ENCODE results near the gene ADM. TPM values are rescaled to one million over a fixed set of nuclear protein-coding genes. Genes with fewer than 3 reads are reported as not detected.
A peak's percentile ranks its signal among the peaks of the same experiment; 100 is the strongest.

ADM gene
- total RNA-seq, 2 experiments from 2014 or later, result 1.5 to 1.8 TPM

DNA sequence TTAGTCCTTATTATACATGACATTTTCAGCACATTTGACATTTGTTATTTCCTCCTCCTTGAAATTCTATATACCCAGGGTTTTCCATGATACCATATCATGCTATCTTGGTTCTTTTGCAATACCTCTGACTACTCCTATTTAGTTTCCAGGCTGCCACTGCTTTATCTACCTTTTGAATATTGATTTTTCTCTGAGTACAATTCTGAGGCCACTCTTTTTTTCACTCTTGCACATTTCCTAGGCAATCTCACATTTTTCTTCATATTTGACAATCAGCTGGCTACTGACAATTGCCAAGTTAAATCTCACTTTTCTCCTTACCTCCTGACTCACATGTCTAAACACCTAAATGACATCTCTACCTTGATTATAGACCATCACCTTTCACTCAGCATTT is 22.8 kb upstream of the ADM start:
- H3K9me3 Mint-ChIP-seq, result no peaks in the 10 kb centered on the region
- intact Hi-C loops (cut with DNase I, micrococcal nuclease), result no loop called here
- TF ChIP-seq, protein P1, sequence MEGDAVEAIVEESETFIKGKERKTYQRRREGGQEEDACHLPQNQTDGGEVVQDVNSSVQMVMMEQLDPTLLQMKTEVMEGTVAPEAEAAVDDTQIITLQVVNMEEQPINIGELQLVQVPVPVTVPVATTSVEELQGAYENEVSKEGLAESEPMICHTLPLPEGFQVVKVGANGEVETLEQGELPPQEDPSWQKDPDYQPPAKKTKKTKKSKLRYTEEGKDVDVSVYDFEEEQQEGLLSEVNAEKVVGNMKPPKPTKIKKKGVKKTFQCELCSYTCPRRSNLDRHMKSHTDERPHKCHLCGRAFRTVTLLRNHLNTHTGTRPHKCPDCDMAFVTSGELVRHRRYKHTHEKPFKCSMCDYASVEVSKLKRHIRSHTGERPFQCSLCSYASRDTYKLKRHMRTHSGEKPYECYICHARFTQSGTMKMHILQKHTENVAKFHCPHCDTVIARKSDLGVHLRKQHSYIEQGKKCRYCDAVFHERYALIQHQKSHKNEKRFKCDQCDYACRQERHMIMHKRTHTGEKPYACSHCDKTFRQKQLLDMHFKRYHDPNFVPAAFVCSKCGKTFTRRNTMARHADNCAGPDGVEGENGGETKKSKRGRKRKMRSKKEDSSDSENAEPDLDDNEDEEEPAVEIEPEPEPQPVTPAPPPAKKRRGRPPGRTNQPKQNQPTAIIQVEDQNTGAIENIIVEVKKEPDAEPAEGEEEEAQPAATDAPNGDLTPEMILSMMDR (IDR thresholded peaks at IDR 0.05), result no peak
- no peaks in the 10 kb centered on the region for H3K9me3 ChIP-seq (ENCODE audit: control insufficient read depth in 1 of 2, insufficient read depth in 1 of 2, low read length in 2 of 2)
- H3K4me1 Mint-ChIP-seq (ENCODE audit: low read depth), result no peaks in the 10 kb centered on the region
- H3K27ac ChIP-seq (ENCODE audit: low read depth in 1 of 2, low read length in 2 of 2), result no peak overlapping the region
- CTCF ChIA-PET, result no interaction called here
- DNase-seq (no peak), ATAC-seq (ENCODE audit: poor library complexity) (no peak)
- H3K4me3 ChIP-seq (ENCODE audit: low read length), result no peak overlapping the region
- no peaks in the 10 kb centered on the region for H3K27me3 Mint-ChIP-seq
- H3K27me3 ChIP-seq (ENCODE audit: control insufficient read depth in 1 of 2, insufficient read depth in 2 of 2, low read length in 2 of 2), result no peaks in the 10 kb centered on the region
- no peak overlapping the region for H3K4me3 Mint-ChIP-seq
- no peak overlapping the region for H3K27ac Mint-ChIP-seq
- no peaks in the 10 kb centered on the region for H3K36me3 Mint-ChIP-seq (ENCODE audit: low read depth)
- no peaks in the 10 kb centered on the region for H3K4me1 ChIP-seq (ENCODE audit: insufficient read depth, low read length)
- POLR2A ChIA-PET, result no interaction called here
- no peaks in the 10 kb centered on the region for H3K36me3 ChIP-seq (ENCODE audit: insufficient read depth, low read length)

DNA sequence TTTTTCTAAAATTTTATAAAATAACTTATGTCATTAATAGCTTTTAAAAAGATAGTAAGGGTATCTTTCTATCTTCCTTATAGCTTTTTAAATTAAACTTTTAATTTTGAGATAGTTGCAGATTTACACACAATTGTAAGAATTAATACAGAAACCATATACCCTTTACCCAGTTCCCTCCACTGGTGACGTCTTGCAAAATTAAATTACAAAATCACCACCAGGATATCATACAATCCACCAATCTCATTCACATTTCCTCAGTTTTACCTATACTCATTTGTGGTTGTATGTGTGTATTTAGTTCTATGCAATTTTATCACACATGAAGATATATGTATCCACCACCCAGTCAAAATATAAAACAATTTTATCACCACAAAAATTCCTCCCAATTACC is 20.9 kb upstream of the ADM start:
- no peak overlapping the region for H3K27ac Mint-ChIP-seq
- no peak overlapping the region for H3K4me3 Mint-ChIP-seq
- TF ChIP-seq, protein P1 (IDR thresholded peaks at IDR 0.05), result no peak
- DNase-seq (no peak), ATAC-seq (ENCODE audit: poor library complexity) (no peak)
- intact Hi-C loops (cut with DNase I, micrococcal nuclease), result no loop called here
- Histone ChIP-seq H3K27me3 (ENCODE audit: control insufficient read depth in 1 of 2, insufficient read depth in 2 of 2, low read length in 2 of 2) (no peaks in the 10 kb centered on the region), H3K4me3 (ENCODE audit: low read length) (no peak overlapping the region), H3K9me3 (ENCODE audit: control insufficient read depth in 1 of 2, insufficient read depth in 1 of 2, low read length in 2 of 2) (no peaks in the 10 kb centered on the region), H3K4me1 (ENCODE audit: insufficient read depth, low read length) (no peaks in the 10 kb centered on the region), H3K36me3 (ENCODE audit: insufficient read depth, low read length) (no peaks in the 10 kb centered on the region), H3K27ac (ENCODE audit: low read depth in 1 of 2, low read length in 2 of 2) (no peak overlapping the region)
- no peaks in the 10 kb centered on the region for H3K27me3 Mint-ChIP-seq
- ChIA-PET CTCF (interaction anchor here (1.4 to 1.8 kb wide), 2 partner anchors 24 to 76 kb away, joined by 4 read pairs; no protein-coding TSS in a partner anchor), POLR2A (interaction anchor here (1.2 kb wide), 1 partner anchor 21 kb away, joined by 3 read pairs; the partner anchor contains the start of gene ADM)
- H3K36me3 Mint-ChIP-seq (ENCODE audit: low read depth), result no peaks in the 10 kb centered on the region
- H3K9me3 Mint-ChIP-seq, result no peaks in the 10 kb centered on the region
- H3K4me1 Mint-ChIP-seq (ENCODE audit: low read depth), result no peaks in the 10 kb centered on the region

DNA sequence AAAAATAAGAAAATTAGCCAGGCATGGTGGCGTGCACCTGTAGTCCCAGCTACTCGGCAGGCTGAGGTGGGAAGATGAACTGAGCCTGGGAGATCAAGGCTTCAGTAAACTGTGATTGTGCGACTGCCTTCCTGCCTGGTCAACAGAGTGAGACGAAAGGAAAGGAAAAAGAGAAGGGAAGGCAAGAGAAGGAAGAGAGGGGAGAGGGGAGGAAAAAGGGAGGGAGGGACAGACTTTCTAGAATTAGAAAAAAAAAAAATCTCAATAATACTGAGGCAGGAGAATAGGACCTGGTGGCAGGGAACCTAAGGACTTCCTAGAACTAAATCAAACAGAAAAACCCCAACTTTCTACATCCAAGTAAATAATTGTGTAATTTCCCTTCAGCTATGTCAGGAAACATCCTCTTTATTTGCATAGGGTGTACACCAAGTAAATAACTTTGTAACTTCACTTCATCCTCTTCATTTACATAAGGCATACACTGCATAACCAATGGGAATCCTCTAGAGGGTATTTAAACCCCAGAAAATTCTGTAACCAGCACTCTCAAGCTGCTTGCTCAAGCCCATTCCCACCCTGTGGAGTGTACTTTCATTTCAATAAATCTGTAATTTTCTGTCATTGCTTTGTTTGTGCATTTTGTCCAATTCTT is 19.6 kb upstream of the ADM start:
- H3K9me3 Mint-ChIP-seq, result no peaks in the 10 kb centered on the region
- Histone ChIP-seq H3K27ac (ENCODE audit: low read depth in 1 of 2, low read length in 2 of 2) (no peak overlapping the region), H3K36me3 (ENCODE audit: insufficient read depth, low read length) (no peaks in the 10 kb centered on the region), H3K4me1 (ENCODE audit: insufficient read depth, low read length) (peaks cover 2% of the 10 kb centered on the region), H3K4me3 (ENCODE audit: low read length) (no peak overlapping the region), H3K27me3 (ENCODE audit: control insufficient read depth in 1 of 2, insufficient read depth in 2 of 2, low read length in 2 of 2) (no peaks in the 10 kb centered on the region), H3K9me3 (ENCODE audit: control insufficient read depth in 1 of 2, insufficient read depth in 1 of 2, low read length in 2 of 2) (no peaks in the 10 kb centered on the region)
- intact Hi-C loops (cut with DNase I, micrococcal nuclease), result no loop called here
- H3K4me1 Mint-ChIP-seq (ENCODE audit: low read depth), result no peaks in the 10 kb centered on the region
- H3K27me3 Mint-ChIP-seq, result no peaks in the 10 kb centered on the region
- DNase-seq (peak in 2 of 14 experiments; percentile 29 to 39), ATAC-seq (ENCODE audit: poor library complexity) (no peak)
- ChIA-PET CTCF (interaction anchor here (1.1 to 1.8 kb wide), 2 partner anchors 18 to 78 kb away, joined by 3 to 4 read pairs; no protein-coding TSS in a partner anchor), POLR2A (interaction anchor here (1.5 kb wide), 1 partner anchor 18 kb away, joined by 3 read pairs; no protein-coding TSS in a partner anchor)
- TF ChIP-seq, protein P1 (IDR thresholded peaks at IDR 0.05), result no peak
- H3K4me3 Mint-ChIP-seq, result no peak overlapping the region
- H3K27ac Mint-ChIP-seq, result no peak overlapping the region
- no peaks in the 10 kb centered on the region for H3K36me3 Mint-ChIP-seq (ENCODE audit: low read depth)
